NCI-H524 (cell line): Measurements from ENCODE around the gene ZNF521.

ENCODE experiments used
- DNase-seq, 2 experiments: peaks; one replicate each; lab custom pipeline; 2025; lab: John Stamatoyannopoulos, UW

Gene ZNF521

GRCh38 chr18:25167612-25168410, 184.2 kb downstream of the ZNF521 start:
- peak; percentile 84 to 94 for DNase-seq

DNA sequence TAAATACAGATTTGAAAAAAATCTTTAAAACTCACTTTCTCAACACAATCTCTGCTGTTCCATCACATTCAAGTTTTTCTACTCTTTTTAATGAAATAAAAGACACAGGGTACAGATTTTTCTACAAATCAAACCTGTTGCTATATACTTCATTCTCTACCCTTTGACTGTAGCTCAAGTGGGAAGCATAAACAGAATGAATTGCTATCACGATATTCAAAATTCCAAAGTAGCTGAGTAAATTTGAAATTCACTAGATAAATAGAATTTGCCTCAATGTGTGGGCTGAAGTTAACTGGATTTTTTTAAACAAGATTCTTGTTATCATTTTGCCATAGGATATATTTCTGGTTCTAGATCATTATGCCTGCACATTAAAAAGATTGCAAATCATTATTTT, 185.9 kb downstream of the ZNF521 start:
- no peak for DNase-seq

DNA sequence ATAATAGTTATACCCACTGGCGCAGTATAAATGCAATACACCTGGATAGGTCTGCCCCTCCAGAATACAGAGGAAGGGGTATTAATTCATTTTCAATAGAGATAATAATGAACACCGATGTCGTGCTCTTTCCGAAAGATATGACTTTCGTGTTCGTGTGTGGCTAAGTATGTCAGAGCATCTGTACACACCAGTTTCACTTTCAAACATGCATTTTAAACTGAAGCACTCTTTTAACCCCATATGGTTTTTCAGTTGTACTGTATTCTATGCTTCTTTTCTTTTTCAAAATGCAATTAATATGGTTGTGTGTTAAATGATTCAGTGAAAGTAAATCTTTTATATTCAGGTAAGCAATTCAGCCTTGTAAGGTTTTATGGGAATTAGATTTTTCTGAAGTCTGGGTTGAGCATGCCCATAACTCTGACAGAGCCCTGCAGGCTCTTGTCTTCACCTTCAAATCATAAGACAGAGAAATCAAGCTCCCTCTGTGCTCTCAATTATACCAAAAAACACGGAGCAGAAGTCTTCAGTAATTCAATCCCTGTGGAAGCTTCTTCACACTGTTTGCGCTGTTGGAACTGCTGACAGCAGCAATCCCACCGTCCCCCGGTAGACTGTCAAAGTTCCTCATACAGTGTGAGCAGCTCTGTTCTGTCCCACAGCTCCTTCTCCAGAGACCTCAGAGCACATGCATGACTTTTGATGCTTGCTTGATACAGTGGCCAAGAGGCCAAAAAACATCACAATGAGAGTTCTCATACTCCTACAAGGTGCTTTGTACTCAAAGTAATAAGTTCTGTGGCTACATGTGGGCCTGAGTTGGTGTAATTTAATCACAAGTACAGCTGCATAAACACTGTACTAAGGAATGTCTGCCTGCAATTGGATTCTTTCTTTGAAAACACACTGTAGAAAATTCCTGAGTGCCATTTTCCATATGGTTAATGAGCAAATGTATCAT, 186.8 kb downstream of the ZNF521 start:
- DNase-seq: peak in 1 of 2 experiments; percentile 65

DNA sequence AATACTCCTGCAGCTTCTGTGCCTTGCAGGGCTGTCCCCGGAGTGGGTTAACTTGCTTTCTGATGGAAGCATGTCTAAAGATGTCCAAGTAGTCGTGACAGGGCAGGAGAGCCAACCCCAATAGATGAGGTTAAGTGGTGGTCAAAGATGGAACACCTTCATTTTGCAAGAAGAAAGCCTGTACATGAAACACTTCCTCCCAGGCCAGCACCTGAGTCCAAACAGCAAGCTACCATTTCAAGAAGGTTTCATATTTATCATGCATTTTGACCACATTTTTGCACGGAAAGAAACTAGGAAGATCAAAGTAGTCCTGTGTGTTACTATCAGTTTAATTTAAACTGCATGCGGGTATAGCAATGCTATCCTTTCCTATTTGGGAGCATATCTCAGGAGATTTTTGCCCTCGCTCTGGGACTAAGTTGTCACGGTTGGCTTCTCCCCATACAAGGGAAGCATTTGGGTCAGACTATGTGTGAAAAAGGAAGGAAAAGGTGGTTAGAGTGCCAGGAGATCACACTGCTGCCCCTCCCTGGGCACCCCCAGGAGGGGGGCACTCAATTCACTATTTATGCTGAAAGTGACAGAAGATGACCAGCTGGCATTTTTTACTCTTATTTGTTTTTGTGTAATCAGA, 187.6 kb downstream of the ZNF521 start:
- no peak for DNase-seq

GRCh38 chr18:25153426-25153825, 198.5 kb downstream of the ZNF521 start:
- peak in 1 of 2 experiments; percentile 62 for DNase-seq

DNA sequence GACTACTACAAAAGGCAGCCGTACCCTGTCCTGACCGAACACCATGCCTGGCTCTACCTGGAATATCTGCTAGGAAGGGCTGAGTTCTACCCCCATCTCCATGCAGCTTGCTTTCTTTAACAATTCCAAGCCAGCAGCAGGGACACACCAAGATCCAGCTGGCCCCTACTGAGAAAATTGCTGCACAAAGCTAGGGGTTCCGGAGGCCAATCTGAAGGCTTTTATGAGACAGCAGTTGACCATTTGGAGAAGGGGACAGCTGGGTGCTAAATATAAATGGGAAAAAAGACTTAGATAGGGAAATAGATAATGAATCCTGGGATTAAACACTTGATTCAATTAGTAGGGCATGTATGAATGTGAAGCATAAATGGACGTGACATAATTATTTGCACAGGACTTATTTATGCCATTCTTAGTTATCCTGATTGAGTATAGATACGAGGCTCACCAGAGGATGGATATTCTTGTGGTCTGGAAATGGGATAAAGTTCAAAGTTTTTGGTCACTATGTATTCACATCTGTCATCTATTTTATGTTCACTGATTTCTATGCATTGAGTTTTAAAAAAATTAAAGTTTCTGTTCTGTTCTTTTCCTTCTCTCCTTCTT, 204.0 kb downstream of the ZNF521 start:
- peak; percentile 10 to 68 for DNase-seq

DNA sequence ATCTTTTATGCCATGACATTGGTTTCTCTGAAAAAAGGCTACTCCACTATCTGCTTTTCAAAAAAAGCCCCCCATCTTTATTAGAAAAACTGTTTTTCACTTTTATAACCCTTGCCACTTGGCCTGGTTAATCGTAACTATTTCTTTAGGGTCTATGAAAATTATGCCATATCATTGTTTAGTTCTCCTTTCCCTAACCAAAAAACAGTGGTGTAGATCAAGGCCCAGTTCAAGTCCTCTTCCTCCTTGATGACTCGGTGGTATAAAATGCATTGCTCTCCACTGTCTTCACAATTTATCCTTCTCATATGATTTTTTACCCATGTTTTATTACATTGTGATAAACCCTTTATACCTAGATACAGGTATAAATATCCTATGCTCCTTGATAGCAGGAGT, 205.5 kb downstream of the ZNF521 start:
- DNase-seq: no peak

DNA sequence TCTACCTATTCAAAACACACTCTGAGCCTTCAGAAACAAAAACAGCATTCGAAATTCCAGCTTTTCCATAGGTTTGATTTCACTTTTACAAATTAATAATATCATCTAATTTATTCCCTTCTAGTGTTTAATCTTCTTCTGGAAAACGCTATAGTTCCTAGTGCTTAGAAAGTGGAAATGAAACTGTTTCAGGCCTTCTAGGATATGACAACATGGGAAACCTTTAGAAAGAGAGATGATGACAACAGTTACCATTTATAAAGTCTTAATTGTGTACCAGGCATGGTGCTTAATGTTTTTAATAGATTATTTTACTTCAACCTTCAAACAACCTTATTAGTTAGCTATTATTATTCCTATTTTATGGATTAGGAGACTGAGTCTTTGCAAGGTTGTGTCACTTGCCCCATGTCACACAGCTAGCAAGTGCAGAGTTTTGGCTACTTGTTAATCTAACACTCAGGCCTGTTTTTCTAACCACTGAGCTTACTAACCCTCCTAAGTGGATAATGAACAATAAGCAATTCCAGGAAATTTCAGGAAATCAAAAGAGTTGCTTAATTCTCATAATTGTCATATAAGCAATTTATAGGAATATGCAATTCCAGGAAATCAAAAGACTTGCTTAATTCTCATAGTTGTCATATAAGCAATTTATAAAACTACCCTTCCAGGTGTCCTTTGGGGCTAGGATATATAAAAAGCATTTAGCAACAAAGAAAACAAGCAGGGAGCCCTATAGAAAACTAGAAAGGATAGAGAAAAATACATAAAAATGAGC, 206.0 kb downstream of the ZNF521 start:
- no peak for DNase-seq

- DNase-seq: no peak
Measured at GRCh38 chr18:25144820-25145219, 207.1 kb downstream of the ZNF521 start.

- DNase-seq: no peak
Measured at GRCh38 chr18:25141886-25142285, 210.1 kb downstream of the ZNF521 start.

DNA sequence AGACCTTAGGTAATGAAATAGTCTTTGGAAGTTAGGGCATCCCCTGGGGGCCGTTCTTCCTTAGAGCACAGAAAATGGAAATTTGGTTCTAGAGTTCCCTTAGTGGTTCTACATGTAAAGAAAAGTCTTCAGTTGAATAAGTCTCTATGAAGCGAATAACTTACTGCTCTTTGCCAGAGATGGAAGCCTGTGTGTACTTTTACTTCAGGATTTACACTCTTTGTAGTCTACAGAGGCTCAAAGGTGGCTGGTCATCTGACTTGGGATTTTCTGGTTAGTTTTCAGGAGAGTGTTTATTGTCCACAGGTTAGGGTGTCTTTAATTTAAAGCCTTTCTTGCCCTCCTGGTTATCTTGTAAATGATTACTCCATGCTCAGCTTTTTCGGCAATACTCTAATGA, 210.6 kb downstream of the ZNF521 start:
- DNase-seq: no peak

- no peak for DNase-seq
Measured at GRCh38 chr18:25140962-25141308, 211.0 kb downstream of the ZNF521 start.

DNA sequence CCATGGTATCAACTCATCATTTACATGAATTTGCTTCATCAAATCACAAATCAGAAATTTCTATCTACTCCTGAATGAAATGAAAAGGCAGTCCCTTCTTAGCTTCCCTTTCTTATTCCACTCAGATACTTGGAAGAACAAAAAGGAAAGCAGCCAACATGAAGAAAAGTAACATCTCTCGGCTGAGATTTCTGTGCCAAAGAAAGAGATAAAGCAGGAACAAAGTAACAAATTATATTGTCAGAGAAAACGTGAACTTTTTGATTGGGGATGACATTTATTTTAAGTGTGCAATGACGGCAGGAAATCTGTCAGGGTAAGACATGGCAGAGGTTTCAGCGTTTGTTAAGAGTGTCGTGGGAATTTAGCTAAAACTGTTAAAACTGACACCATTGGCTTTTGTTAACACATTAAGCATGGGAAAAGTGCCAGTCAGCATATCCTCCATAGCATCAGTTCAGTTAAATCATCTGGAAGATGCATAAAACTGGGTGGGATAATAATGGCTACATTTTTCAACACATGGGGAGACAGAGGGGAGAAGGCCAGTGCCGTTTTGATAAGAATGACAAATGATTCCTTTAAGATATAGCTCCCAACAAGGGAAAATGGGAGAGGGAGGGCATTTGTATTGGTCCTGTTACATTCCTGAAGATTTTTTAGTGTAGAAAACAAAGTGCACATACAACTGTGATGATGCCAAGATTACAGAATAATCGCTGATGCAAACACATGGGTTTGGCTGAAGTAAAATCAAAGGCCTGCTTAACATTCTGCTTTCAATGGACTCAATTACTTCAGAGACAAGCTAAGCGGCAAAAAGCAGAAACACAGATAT, 211.6 kb downstream of the ZNF521 start:
- no peak for DNase-seq

DNA sequence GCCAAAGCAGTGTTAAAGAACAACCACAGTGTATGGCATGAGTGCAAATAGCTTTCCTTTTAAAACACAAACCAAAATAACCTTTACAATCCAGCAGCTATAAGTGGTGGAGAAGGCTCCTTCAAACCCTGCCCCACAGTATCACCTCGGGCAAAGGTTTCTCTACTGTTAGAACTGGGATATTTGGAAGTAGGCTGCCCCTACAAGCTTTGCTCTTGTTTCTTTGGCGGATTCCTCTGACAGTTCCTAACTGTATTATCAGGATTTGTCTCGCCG, 214.8 kb downstream of the ZNF521 start:
- DNase-seq: no peak

- DNase-seq: no peak
Measured at GRCh38 chr18:25136416-25137196, 215.4 kb downstream of the ZNF521 start.

GRCh38 chr18:25134861-25135260, 217.1 kb downstream of the ZNF521 start:
- no peak for DNase-seq

DNA sequence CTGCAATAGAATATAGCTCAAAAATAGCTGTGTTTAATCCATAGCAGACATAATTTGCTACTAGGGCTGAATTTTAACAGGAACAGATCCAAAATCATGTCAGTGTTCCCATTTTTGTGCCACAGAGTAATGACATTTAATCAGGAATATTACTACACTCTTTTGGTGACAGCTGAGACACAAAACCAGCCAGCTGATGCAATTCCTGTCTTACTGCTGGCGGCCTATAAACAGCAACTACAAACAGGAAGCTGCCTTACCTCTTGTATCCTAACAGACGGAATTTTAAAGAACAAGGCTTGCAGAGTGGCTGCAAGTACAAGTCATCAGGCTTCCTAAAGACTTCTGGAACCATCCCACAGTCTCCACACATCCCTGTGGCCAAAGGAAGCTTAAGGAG, 218.1 kb downstream of the ZNF521 start:
- DNase-seq: no peak

DNA sequence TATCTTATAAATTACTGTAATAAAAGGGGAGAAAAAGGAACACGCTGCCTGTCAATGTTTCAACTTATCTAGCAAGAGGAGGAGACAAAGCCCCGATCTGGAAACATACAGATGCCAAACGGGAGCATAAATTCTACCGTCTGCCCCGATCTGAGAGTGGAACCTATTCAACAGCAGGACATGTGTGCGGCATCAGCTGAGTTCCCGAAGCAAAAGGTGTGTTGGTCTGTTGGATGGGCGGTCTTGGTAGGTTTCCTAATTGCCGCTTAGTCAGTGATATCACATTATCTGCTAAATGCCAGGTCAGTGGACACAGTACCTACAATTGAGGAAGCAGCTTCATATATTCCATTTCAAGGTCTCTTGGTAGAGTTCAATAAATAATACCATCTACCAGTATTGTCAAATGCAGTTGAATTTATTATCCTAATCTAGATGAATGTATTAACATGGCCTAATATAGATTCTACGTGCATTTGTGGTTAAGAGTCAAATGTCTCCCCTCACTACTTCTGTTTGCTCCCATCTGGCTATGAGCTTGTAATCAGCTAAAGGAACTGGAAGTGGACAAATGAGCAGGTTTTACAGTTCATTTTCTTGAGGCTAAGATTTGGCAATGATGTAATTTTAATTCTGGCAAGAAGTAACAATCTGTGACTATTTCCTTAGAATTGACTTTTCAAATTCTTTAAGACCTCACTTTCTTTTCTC, 219.0 kb downstream of the ZNF521 start:
- peak in 1 of 2 experiments; percentile 47 for DNase-seq

- DNase-seq: no peak
Measured at GRCh38 chr18:25126751-25127150, 225.2 kb downstream of the ZNF521 start.
